Measurements from ENCODE around the gene SORCS2. TPM values are rescaled to one million over a fixed set of nuclear protein-coding genes. Genes with fewer than 3 reads are reported as not detected.

SORCS2 gene
- total RNA-seq, 2 donors from 2014 or later: 0.68 to 0.92 TPM

DNA sequence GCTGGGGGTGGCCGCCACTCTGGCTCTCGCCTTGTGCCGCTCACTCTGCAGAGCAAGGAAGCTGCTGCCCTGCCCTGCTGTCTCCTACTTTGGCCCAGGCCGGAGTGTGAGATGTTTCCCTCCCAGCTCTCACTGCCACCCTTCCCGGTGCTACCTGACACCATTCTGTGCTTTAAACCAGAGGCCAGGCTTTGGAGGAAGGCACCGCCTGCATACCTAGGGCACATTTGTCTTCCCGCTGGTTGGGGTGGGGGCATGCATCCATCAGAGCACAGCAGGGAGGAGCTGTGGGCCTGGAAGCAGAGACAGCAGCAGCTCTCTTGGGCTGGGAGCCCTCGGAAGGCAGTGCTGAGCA, 339.3 kb downstream of the SORCS2 start:
- Histone ChIP-seq H3K4me3 (no peak overlapping the region), H3K27me3 (replicated peaks; ENCODE audit: insufficient read depth) (no peaks in the 10 kb centered on the region), H3K9me3 (no peaks in the 10 kb centered on the region), H3K36me3 (no peaks in the 10 kb centered on the region), H3K27ac (no peak overlapping the region), H3K4me1 (ENCODE audit: control insufficient read depth in 1 of 2, low read depth in 2 of 2) (no peaks in the 10 kb centered on the region)
- TF ChIP-seq, protein P1, sequence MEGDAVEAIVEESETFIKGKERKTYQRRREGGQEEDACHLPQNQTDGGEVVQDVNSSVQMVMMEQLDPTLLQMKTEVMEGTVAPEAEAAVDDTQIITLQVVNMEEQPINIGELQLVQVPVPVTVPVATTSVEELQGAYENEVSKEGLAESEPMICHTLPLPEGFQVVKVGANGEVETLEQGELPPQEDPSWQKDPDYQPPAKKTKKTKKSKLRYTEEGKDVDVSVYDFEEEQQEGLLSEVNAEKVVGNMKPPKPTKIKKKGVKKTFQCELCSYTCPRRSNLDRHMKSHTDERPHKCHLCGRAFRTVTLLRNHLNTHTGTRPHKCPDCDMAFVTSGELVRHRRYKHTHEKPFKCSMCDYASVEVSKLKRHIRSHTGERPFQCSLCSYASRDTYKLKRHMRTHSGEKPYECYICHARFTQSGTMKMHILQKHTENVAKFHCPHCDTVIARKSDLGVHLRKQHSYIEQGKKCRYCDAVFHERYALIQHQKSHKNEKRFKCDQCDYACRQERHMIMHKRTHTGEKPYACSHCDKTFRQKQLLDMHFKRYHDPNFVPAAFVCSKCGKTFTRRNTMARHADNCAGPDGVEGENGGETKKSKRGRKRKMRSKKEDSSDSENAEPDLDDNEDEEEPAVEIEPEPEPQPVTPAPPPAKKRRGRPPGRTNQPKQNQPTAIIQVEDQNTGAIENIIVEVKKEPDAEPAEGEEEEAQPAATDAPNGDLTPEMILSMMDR (IDR thresholded peaks at IDR 0.05): no peak
- DNase-seq (ENCODE audit: low spot score) (no peak), ATAC-seq (ENCODE audit: insufficient number of reproducible peaks, low FRiP score, low read depth) (no peak)

DNA sequence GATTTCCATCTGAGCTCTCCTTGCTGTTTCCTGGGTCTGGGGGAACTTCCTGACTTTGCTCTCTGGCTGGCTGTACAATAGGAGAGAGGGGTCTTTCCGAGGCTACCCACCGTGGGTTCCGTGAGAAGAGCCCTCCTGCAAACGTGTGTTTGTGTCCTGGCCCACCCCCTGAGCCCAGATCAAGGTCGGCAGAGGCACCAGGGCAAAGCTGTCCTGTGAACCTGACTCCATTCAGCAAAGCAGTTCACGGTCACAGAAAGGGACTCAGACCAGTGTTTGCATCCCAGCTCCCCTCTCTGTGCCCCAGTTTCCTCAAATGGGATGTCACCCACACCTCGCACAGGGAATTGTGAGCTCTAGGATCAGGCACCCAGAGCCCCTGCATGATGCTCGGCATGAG, 339.7 kb downstream of the SORCS2 start:
- no peak for DNase-seq (ENCODE audit: low spot score)
- Histone ChIP-seq H3K4me1 (ENCODE audit: control insufficient read depth in 1 of 2, low read depth in 2 of 2) (no peaks in the 10 kb centered on the region), H3K27ac (no peak overlapping the region), H3K36me3 (no peaks in the 10 kb centered on the region), H3K27me3 (replicated peaks; ENCODE audit: insufficient read depth) (no peaks in the 10 kb centered on the region), H3K9me3 (no peaks in the 10 kb centered on the region), H3K4me3 (no peak overlapping the region)
- TF ChIP-seq, protein P1 (IDR thresholded peaks at IDR 0.05): no peak
- no peak for ATAC-seq (ENCODE audit: insufficient number of reproducible peaks, low FRiP score, low read depth)

DNA sequence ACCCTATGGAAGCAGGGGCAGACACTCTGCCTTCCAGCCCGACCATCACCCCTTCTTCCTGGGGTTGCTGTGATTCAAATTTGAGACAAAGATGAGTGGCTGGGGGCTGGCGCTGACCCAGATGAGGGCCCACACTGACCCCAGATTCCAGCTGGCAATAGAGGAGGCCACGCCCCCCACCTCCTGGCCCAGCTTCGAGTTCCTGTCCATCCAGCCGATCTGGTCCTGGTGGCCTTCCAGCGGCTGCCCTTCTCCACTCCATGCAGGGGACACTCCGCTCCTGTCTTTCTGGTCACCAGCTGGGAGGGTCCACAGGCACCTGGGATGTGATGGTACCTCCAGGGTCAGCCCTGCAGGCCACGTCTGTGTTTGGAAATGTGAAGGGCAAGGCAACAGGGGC, 340.9 kb downstream of the SORCS2 start:
- ATAC-seq (ENCODE audit: insufficient number of reproducible peaks, low FRiP score, low read depth): no peak
- Histone ChIP-seq H3K9me3 (no peaks in the 10 kb centered on the region), H3K36me3 (no peaks in the 10 kb centered on the region), H3K27ac (no peak overlapping the region), H3K4me3 (no peak overlapping the region), H3K27me3 (replicated peaks; ENCODE audit: insufficient read depth) (no peaks in the 10 kb centered on the region), H3K4me1 (ENCODE audit: control insufficient read depth in 1 of 2, low read depth in 2 of 2) (no peaks in the 10 kb centered on the region)
- TF ChIP-seq, protein P1 (IDR thresholded peaks at IDR 0.05): no peak
- DNase-seq (ENCODE audit: low spot score): no peak

DNA sequence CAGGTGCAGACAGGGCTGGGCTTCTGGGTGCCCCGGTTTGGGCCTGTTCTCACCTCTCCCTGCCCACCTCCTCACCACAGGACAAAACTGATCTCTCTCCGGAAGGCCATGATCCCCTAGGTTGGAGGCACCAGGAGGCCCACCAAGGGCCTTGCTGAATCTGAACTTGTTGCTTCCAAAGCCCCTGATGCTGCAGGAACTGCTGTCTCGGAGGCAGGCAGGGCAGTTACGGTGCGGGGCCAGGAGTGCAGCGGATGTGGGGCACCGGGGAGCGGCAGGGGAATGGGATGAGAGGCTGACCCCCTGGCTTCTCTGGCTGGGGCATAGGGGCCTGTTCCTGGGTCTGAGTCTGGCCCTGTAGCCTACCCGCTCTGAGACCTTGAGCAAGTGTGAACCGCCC, 342.8 kb downstream of the SORCS2 start:
- no peaks in the 10 kb centered on the region for H3K36me3 ChIP-seq
- no peak for DNase-seq (ENCODE audit: low spot score)
- no peaks in the 10 kb centered on the region for H3K27me3 ChIP-seq (replicated peaks; ENCODE audit: insufficient read depth)
- H3K4me3 ChIP-seq: no peak overlapping the region
- H3K27ac ChIP-seq: no peak overlapping the region
- no peak for ATAC-seq (ENCODE audit: insufficient number of reproducible peaks, low FRiP score, low read depth)
- TF ChIP-seq, protein P1 (IDR thresholded peaks at IDR 0.05): no peak
- no peaks in the 10 kb centered on the region for H3K9me3 ChIP-seq
- H3K4me1 ChIP-seq (ENCODE audit: control insufficient read depth in 1 of 2, low read depth in 2 of 2): no peaks in the 10 kb centered on the region

DNA sequence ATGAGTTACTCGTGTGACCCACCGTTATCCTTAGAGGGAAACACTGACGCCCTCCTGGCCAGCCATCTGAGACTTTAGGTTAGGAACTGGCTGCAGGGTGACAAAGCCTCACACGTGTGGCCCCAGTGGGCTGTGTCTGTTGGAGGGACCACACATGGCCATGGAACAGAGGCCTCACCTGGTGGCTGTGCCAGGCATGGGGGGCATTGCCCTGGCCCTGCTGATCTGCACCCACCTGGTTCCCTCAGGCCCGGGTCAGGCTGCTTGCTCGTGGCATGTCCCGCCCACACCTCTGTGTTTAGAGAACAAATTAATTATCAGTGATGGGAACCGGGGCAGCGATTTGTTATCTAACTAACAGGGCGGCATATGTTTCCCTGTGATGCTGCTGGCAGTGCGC, 343.3 kb downstream of the SORCS2 start:
- DNase-seq (ENCODE audit: low spot score): no peak
- no peak overlapping the region for H3K27ac ChIP-seq
- no peaks in the 10 kb centered on the region for H3K36me3 ChIP-seq
- no peaks in the 10 kb centered on the region for H3K27me3 ChIP-seq (replicated peaks; ENCODE audit: insufficient read depth)
- H3K4me3 ChIP-seq: no peak overlapping the region
- TF ChIP-seq, protein P1 (IDR thresholded peaks at IDR 0.05): no peak
- H3K4me1 ChIP-seq (ENCODE audit: control insufficient read depth in 1 of 2, low read depth in 2 of 2): no peaks in the 10 kb centered on the region
- ATAC-seq (ENCODE audit: insufficient number of reproducible peaks, low FRiP score, low read depth): no peak
- no peaks in the 10 kb centered on the region for H3K9me3 ChIP-seq
